ENCODE data around the gene IL34.

- no peak for TF ChIP-seq REST (IDR thresholded peaks at IDR 0.05; ENCODE audit: insufficient replicate concordance, low read depth)
- no peak for TF ChIP-seq CTCF (IDR thresholded peaks at IDR 0.05; ENCODE audit: insufficient read depth, low read length)
These were observed 2.9 kb downstream of the IL34 start for GRCh38 chr16:70649300-70649699.

All from HL-60 (cell line).